NCI-H146 (cell line): ENCODE results near the gene TTC34.
"Not testable (repeated sequence)": the region's sequence is repeated elsewhere in the genome, so short reads cannot be mapped to it uniquely, and the experiment has no call there.

ENCODE experiments used
- DNase-seq: peaks from one replicate; lab custom pipeline; 2025; lab: John Stamatoyannopoulos, UW

Gene TTC34

DNA sequence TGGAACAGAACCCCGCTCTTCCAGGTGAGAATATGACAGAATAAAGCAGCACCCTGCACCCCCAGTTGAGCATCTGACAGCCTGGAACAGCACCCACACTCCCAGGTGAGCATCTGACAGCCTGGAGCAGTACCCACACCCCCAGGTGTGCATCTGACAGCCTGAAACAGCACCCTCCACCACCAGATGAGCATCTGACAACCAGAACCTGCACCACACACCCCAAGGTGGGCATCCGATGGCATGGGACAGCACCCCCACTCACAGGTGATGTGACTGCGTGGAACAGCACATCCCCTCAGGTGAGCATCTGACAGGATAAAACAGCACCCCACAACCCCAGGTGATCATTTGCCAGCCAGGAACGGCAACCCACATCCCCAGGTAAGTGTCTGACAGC, 26.2 kb downstream of the TTC34 start:
- DNase-seq: not testable (repeated sequence)

DNA sequence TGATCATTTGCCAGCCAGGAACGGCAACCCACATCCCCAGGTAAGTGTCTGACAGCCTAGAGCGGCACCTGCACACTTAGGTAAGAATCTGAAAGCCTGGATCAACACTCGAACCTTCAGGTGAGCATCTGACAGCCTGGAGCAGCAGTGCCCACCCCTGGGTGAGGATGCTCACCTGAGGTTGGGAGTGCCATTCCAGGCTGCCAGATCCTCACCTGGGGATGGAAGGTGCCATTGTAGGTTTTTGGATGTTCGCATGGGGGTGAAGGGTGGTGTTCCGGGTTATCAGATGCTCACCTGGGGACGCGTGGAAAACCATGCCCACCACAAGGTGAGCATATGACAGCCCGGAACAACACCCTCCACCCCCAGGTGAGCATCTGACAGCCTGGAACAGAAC, 33.4 kb downstream of the TTC34 start:
- DNase-seq: not testable (repeated sequence)

DNA sequence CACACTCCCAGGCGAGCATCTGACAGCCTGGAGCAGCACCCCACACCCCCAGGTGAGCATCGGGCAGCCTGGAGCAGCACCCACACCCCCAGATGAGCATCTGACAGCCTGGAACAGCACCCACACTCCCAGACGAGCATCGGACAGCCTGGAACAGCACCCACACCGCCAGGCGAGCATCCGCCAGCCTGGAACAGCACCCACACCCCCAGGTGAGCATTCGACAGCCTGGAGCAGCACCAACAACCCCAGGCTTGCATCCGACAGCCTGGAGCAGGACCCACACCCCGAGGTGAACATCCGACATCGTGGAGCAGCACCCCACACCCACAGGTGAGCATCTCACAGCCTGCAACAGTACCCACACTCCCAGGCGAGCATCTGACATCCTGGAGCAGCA, 42.1 kb downstream of the TTC34 start:
- DNase-seq: not testable (repeated sequence)

DNA sequence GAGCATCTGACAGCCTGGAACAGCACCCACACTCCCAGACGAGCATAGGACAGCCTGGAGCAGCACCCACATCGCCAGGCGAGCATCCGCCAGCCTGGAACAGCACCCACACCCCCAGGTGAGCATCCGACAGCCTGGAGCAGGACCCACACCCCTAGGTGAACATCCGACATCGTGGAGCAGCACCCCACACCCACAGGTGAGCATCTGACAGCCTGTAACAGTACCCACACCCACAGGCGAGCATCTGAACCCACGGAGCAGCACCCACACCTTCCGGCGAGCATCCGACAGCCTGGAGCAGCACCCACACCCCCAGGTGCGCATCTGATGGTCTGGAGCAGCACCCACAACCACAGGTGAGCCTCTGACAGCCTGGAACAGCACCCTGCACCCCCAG, 44.0 kb downstream of the TTC34 start:
- DNase-seq: not testable (repeated sequence)

DNA sequence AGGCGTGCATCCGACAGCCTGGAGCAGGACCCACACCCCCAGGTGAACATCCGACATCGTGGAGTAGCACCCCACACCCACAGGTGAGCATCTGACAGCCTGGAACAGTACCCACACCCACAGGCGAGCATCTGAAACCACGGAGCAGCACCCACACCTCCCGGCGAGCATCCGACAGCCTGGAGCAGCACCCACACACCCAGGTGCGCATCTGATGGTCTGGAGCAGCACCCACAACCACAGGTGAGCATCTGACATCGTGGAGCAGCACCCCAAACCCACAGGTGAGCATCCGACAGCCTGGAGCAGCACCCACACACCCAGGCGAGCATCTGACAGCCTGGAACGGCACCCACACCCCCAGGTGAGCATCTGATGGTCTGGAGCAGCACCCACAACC, 46.1 kb downstream of the TTC34 start:
- not testable (repeated sequence) for DNase-seq

DNA sequence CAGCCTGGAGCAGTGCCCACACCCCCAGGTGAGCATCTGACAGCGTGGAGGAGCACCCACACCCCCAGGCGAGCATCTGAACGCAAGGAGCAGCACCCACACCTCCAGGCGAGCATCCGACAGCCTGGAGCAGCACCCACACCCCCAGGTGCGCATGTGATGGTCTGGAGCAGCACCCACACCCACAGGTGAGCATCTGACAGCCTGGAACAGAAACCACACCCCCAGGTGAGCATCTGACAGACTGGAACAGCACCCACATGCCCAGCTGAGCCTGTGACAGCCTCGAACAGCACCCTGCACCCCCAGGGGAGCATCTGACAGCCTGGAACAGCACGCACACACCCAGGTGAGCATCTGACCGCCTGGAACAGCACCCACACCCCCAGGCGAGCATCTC, 46.9 kb downstream of the TTC34 start:
- DNase-seq: not testable (repeated sequence)

DNA sequence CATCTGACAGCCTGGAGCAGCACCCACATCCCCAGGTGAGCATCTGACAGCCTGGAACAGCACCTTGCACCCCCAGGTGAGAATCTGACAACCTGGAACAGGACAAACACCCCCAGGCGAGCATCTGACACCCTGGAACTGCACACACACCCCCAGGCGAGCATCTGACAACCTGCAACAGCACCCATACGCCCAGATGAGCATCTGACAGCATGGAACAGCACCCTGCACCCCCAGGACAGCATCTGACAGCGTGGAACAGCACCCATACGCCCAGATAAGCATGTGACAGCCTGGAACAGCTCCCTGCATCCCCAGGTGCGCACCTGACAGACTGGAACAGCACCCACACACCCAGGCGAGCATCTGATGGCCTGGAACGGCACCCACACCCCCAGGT, 49.0 kb downstream of the TTC34 start:
- not testable (repeated sequence) for DNase-seq

DNA sequence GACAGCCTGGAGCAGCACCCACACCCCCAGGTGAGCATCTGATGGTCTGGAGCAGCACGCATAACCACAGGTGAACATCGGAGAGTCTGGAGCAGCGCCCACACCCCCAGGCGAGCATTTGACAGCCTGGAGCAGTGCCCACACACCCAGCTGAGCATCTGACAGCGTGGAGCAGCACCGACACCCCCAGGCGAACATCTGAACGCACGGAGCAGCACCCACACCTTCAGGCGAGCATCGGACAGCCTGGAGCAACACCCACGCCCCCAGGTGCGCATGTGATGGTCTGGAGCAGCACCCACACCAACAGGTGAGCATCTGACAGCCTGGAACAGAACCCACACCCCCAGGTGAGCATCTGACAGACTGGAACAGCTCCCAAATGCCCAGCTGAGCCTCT, 49.6 kb downstream of the TTC34 start:
- DNase-seq: not testable (repeated sequence)

DNA sequence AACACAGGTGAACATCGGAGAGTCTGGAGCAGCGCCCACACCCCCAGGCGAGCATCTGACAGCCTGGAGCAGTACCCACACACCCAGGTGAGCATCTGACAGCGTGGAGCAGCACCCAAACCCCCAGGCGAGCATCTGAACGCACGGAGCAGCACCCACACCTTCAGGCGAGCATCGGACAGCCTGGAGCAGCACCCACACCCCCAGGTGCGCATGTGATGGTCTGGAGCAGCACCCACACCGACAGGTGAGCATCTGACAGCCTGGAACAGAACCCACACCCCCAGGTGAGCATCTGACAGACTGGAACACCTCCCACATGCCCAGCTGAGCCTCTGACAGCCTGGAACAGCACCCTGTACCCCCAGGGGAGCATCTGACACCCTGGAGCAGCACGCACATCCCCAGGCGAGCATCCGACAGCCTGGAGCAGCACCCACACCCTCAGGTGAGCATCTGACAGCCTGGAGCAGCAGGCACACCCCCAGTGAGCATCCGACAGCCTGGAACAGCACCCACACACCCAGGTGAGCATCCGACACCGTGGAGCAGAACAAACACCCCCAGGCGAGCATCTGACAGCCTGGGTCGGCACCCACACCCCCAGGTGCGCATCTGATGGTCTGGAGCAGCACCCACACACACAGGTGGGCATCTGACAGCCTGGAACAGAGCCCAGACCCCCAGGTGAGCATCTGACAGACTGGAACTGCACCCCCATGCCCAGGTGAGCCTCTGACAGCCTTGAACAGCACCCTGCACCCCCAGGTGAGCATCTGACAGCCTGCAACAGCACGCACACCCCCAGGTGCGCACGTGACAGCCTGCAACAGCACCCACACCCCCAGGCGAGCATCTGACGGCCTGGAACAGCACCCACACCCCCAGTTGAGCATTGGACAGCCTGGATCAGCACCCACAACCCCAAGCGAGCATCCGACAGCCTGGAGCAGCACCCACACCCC, 50.4 kb downstream of the TTC34 start:
- DNase-seq: not testable (repeated sequence)

DNA sequence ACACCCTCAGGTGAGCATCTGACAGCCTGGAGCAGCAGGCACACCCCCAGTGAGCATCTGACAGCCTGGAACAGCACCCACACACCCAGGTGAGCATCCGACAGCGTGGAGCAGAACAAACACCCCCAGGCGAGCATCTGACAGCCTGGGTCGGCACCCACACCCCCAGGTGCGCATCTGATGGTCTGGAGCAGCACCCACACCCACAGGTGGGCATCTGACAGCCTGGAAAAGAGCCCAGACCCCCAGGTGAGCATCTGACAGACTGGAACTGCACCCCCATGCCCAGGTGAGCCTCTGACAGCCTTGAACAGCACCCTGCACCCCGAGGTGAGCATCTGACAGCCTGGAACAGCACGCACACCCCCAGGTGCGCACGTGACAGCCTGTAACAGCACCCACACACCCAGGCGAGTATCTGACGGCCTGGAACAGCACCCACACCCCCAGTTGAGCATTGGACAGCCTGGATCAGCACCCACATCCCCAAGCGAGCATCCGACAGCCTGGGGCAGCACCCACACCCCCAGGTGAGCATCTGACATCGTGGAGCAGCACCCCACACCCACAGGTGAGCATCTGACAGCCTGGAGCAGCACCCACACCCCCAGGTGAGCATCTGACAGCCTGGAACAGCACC, 51.3 kb downstream of the TTC34 start:
- DNase-seq: not testable (repeated sequence)

DNA sequence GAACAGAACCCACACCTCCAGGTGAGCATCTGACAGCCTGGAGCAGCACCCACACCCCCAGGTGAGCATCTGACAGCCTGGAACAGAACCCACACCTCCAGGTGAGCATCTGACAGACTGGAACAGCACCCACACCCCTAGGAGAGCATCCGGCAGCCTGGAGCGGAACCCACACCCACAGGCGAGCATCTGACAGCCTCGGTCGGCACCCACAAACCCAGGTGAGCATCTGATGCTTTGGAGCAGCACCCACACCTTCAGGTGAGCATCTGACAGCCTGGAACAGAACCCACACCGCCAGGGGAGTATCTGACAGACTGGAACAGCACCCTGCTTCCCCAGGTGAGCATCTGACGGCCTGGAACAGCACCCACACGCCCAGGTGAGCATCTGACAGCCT, 52.9 kb downstream of the TTC34 start:
- DNase-seq: not testable (repeated sequence)

DNA sequence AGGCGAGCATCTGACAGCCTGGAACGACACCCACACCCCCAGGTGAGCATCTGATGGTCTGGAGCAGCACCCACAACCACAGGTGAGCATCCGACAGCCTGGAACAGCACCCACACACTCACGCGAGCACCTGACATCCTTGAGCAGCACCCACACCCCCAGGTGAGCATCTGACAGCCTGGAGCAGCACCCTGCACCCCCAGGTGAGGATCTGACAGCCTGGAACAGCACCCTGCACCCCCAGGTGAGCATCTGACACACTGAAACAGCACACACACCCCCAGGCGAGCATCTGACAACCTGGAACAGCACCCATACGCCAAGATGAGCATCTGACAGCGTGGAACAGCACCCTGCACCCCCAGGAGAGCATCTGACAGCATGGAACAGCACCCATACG, 106.7 kb downstream of the TTC34 start:
- DNase-seq: not testable (repeated sequence)

DNA sequence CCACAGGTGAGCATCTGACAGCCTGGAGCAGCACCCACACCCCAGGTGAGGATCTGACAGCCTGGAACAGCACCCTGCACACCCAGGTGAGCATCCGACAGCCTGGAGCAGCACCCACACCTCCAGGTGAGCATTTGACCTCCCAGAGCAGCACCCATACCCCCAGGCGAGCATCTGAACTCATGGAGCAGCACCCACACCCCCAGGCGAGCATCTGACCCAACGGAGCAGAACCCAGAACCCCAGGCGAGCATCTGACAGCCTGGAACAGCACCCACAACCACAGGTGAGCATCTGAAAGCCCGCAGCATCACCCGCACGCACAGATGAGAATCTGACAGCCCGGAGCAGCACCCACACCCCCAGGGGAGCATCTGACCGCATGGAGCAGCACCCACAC, 111.3 kb downstream of the TTC34 start:
- DNase-seq: not testable (repeated sequence)

DNA sequence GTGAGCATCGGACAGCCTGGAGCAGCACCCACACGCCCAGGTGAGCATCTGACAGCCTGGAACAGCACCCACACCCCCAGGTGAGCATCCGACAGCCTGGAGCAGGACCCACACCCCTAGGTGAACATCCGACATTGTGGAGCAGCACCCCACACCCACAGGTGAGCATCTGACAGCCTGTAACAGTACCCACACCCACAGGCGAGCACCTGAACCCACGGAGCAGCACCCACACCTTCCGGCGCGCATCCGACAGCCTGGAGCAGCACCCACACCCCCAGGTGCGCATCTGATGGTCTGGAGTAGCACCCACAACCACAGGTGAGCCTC, 113.2 kb downstream of the TTC34 start:
- not testable (repeated sequence) for DNase-seq

DNA sequence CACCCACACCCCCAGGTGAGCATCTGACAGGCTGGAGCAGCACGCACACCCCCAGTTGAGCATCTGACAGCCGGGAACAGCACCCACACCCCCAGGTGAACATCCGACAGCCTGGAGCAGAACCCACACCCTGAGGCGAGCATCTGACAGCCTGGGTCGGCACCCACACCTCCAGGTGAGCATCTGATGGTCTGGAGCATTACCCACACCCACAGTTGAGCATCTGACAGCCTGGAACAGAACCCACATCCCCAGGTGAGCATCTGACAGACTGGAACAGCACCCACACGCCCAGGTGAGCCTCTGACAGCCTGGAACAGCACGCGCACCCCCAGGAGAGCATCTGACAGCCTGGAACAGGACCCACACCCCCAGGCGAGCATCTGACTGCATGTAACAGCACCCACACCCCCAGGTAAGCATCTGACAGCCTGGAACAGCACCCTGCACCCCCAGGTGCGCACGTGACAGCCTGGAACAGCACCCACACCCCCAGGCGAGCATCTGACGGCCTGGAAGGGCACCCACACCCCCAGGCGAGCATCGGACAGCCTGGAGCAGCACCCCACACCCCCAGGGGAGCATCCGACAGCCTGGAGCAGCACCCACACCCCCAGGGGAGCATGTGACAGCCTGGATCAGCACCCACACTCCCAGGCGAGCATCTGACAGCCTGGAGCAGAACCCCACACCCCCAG, 113.7 kb downstream of the TTC34 start:
- DNase-seq: not testable (repeated sequence)

DNA sequence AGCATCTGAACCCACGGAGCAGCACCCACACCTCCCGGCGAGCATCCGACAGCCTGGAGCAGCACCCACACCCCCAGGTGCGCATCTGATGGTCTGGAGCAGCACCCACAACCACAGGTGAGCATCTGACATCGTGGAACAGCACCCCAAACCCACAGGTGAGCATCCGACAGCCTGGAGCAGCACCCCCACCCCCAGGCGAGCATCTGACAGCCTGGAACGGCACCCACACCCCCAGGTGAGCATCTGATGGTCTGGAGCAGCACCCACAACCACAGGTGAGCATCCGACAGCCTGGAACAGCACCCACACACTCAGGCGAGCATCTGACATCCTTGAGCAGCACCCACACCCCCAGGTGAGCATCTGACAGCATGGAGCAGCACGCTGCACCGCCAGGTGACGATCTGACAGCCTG, 114.3 kb downstream of the TTC34 start:
- DNase-seq: not testable (repeated sequence)

DNA sequence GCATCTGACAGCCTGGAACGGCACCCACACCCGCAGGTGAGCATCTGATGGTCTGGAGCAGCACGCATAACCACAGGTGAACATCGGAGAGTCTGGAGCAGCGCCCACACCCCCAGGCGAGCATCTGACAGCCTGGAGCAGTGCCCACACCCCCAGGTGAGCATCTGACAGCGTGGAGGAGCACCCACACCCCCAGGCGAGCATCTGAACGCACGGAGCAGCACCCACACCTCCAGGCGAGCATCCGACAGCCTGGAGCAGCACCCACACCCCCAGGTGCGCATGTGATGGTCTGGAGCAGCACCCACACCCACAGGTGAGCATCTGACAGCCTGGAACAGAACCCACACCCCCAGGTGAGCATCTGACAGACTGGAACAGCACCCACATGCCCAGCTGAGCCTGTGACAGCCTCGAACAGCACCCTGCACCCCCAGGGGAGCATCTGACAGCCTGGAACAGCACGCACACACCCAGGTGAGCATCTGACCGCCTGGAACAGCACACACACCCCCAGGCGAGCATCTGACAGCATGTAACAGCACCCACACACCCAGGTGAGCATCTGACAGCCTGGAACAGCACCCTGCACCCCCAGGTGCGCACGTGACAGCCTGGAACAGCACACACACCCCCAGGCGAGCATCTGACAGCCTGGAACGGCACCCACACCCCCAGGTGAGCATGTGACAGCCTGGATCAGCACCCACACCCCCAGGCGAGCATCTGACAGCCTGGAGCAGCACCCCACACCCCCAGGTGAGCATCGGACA, 115.2 kb downstream of the TTC34 start:
- not testable (repeated sequence) for DNase-seq

DNA sequence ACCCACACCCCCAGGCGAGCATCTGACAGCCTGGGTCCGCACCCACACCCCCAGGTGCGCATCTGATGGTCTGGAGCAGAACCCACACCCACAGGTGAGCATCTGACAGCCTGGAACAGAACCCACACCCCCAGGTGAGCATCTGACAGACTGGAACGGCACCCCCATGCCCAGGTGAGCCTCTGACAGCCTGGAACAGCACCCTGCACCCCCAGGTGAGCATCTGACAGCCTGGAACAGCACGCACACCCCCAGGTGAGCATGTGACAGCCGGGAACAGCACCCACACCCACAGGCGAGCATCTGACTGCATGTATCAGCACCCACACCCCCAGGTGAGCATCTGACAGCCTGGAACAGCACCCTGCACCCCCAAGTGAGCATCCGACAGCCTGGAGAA, 115.8 kb downstream of the TTC34 start:
- DNase-seq: not testable (repeated sequence)

DNA sequence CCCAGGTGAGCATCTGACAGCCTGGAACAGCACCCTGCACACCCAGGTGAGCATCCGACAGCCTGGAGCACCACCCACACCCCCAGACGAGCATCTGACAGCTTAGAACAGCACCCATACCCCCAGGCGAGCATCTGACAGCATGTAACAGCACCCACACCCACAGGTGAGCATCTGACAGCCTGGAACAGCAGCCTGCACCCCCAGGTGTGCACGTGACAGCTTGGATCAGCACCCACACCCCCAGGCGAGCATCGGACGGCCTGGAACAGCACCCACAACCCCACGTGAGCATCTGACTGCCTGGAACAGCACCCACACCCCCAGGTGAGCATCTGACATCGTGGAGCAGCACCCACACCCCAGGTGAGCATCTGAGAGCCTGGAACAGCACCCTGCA, 116.6 kb downstream of the TTC34 start:
- DNase-seq: not testable (repeated sequence)

DNA sequence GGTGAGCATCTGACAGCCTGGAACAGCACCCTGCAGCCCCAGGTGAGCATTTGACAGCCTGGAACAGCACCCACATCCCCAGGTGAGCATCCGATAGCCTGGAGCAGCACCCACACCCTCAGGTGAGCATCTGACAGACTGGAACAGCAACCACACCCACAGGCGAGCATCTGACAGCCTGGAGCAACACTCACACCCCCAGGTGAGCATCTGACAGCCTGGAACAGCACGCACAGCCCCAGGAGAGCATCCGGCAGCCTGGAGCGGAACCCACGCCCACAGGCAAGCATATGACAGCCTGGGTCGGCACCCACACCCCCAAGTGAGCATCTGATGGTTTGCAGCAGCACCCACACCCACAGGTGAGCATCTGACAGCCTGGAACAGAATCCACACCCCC, 117.5 kb downstream of the TTC34 start:
- DNase-seq: not testable (repeated sequence)

DNA sequence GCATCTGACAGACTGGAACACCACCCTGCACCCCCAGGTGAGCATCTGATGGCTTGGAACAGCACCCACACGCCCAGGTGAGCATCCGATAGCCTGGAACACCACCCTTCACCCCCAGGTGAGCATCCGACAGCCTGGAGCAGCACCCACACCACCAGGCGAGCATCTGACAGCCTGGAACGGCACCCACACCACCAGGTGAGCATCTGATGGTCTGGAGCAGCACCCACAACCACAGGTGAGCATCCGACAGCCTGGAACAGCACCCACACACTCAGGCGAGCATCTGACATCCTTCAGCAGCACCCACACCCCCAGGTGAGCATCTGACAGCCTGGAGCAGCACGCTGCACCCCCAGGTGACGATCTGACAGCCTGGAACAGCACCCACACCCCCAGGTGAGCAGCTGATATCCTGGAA, 118.2 kb downstream of the TTC34 start:
- DNase-seq: not testable (repeated sequence)

DNA sequence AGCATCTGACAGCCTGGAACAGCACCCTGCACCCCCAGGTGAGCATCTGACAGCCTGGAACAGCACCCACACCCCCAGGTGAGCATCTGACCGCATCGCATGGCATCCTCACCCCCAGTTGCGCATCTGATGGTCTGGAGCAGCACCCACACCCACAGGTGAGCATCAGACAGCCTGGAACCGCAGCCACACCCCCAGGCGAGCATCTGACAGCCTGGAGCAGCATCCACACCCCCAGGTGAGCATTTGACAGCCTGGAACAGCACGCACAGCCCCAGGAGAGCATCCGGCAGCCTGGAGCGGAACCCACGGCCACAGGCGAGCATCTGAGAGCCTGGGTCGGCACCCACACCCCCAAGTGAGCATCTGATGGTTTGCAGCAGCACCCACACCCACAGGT, 118.6 kb downstream of the TTC34 start:
- not testable (repeated sequence) for DNase-seq
